HEK293 (cell line): ENCODE results near the gene CEACAM19.

Experiments used
- ATF2 ChIP-seq: fragments of 450-650 bp; formaldehyde crosslinking; IDR thresholded peaks from 2 replicates; pipeline ENCODE4 v1.5.1; 2016; ENCODE audit warnings: missing biosample characterization, missing genetic modification characterization, low read depth
- CTCF ChIP-seq: fragments of 450-650 bp; formaldehyde crosslinking; IDR thresholded peaks from 2 replicates; pipeline ENCODE4 v1.5.1; 2016; ENCODE audit warnings: missing biosample characterization, missing genetic modification characterization
- IKZF3 ChIP-seq: fragments of 450-650 bp; IDR thresholded peaks from 2 replicates; pipeline ENCODE4 v1.5.0; 2018; ENCODE audit warnings: missing biosample characterization, mild to moderate bottlenecking, missing genetic modification characterization, moderate library complexity
- PRDM4 ChIP-seq: fragments of 450-650 bp; formaldehyde crosslinking; IDR thresholded peaks from 2 replicates; pipeline ENCODE4 v1.5.1; 2017; ENCODE audit warnings: missing biosample characterization, missing genetic modification characterization
- ZFHX2 ChIP-seq: fragments of 450-650 bp; formaldehyde crosslinking; conservative IDR thresholded peaks from 2 replicates; pipeline ENCODE4 v1.5.1; 2016; ENCODE audit warnings: missing biosample characterization, missing genetic modification characterization
- ZNF362 ChIP-seq: fragments of 450-650 bp; formaldehyde crosslinking; IDR thresholded peaks from 2 replicates; pipeline ENCODE4 v1.5.1; 2016; ENCODE audit warnings: missing biosample characterization, missing genetic modification characterization
- ZNF544 ChIP-seq: fragments of 450-650 bp; formaldehyde crosslinking; IDR thresholded peaks from 2 replicates; pipeline ENCODE4 v1.5.0; 2017; ENCODE audit warnings: missing biosample characterization, missing genetic modification characterization

GRCh38 chr19:44732235-44733014 lies 61.1 kb downstream of the CEACAM19 start:
- no peak for TF ChIP-seq CTCF (tag by site-specific recombination)
- TF ChIP-seq ZNF362 (tag by site-specific recombination): no peak
- TF ChIP-seq IKZF3 (tag by site-specific recombination): no peak
- no peak for TF ChIP-seq PRDM4 (tag by site-specific recombination)
- TF ChIP-seq ZNF544 (tag by site-specific recombination): no peak
- no peak for TF ChIP-seq ZFHX2 (tag by site-specific recombination)
- no peak for TF ChIP-seq ATF2 (tag by site-specific recombination)
